Keratinocyte (primary cell): ENCODE data around the gene OR7C1. TPM values are rescaled to one million over a fixed set of nuclear protein-coding genes. Genes with fewer than 3 reads are reported as not detected.

Experiments used
- DNase-seq: peaks from one replicate; pipeline ENCODE4 v3.0.0-alpha.2; 2011; ENCODE audit warnings: low read depth, missing footprints, low spot score
- FAIRE-seq: peaks from 2 replicates; lab custom pipeline; 2011; peaks lifted over from hg19 to GRCh38; lab: Jason Lieb, UNC
- H2AFZ ChIP-seq: 2 replicates; pipeline ENCODE4 v1.6.0; 2012; ENCODE audit warnings: low read length, control low read depth, inconsistent platforms; ENCODE audit not compliant: control insufficient read depth
- H3K27ac ChIP-seq: 2 replicates; pipeline ENCODE4 v1.5.1; 2011; ENCODE audit warnings: low read length; ENCODE audit not compliant: control insufficient read depth, insufficient read depth
- H3K27me3 ChIP-seq: 3 replicates; pipeline ENCODE4 v1.6.0; 2011; ENCODE audit warnings: low read length; ENCODE audit not compliant: control insufficient read depth, insufficient read depth; ENCODE audit errors: extremely low read depth
- H3K36me3 ChIP-seq, 2 experiments: 2 replicates in 1 of 2; 3 replicates in 1 of 2; pipeline ENCODE4 v1.5.1; 2011; ENCODE audit warnings: low read length in 2 of 2, mild to moderate bottlenecking in 1 of 2; ENCODE audit not compliant: control insufficient read depth in 2 of 2, insufficient read depth in 2 of 2; ENCODE audit errors: extremely low read depth in 1 of 2
- H3K4me1 ChIP-seq: 3 replicates; pipeline ENCODE4 v1.5.1; 2011; ENCODE audit warnings: low read length; ENCODE audit not compliant: control insufficient read depth, insufficient read depth; ENCODE audit errors: extremely low read depth
- H3K4me2 ChIP-seq: 3 replicates; pipeline ENCODE4 v1.6.0; 2011; ENCODE audit warnings: low read depth, low read length; ENCODE audit not compliant: control insufficient read depth, insufficient read depth; ENCODE audit errors: extremely low read depth
- H3K4me3 ChIP-seq, 3 experiments: fragments of 200-600 bp in 1 of 3; sonication (generic) in 1 of 3; 2 replicates in 2 of 3; 3 replicates in 1 of 3; pipeline ENCODE4 v1.5.1; 2011 to 2016; ENCODE audit warnings: low read length in 3 of 3, mild to moderate bottlenecking in 3 of 3, control low read depth in 2 of 3, inconsistent platforms in 1 of 3, low read depth in 1 of 3, mixed read lengths in 1 of 3, mixed run types in 1 of 3, moderate library complexity in 1 of 3; ENCODE audit not compliant: control insufficient read depth in 2 of 3, insufficient read depth in 2 of 3; ENCODE audit errors: extremely low read depth in 1 of 3
- H3K79me2 ChIP-seq: 2 replicates; pipeline ENCODE4 v1.6.0; 2012; ENCODE audit warnings: low read length; ENCODE audit not compliant: control insufficient read depth, insufficient read depth
- H3K9ac ChIP-seq: 3 replicates; pipeline ENCODE4 v1.6.0; 2011; ENCODE audit warnings: low read length; ENCODE audit not compliant: control insufficient read depth, insufficient read depth; ENCODE audit errors: extremely low read depth
- H3K9me1 ChIP-seq: 3 replicates; pipeline ENCODE4 v1.6.0; 2011; ENCODE audit warnings: low read length; ENCODE audit not compliant: control insufficient read depth, insufficient read depth; ENCODE audit errors: extremely low read depth
- H3K9me3 ChIP-seq: 2 replicates; pipeline ENCODE4 v1.5.1; 2012; ENCODE audit warnings: low read depth, low read length; ENCODE audit not compliant: control insufficient read depth
- H4K20me1 ChIP-seq: 3 replicates; pipeline ENCODE4 v1.6.0; 2011; ENCODE audit warnings: low read length; ENCODE audit not compliant: control insufficient read depth, insufficient read depth; ENCODE audit errors: extremely low read depth
- EZH2 ChIP-seq: IDR thresholded peaks from one replicate; pipeline ENCODE4 v1.6.1; 2012; ENCODE audit warnings: inconsistent platforms, mild to moderate bottlenecking, low read length, moderate library complexity
- dilution Hi-C: fragments of 300-500 bp; cut with MboI; formaldehyde crosslinking; loops from one replicate; pipeline ENCODE4 v1.7.0; 2020; ENCODE audit warnings: low sequenced_read_pairs; ENCODE audit not compliant: extremely low pct_ligation_motif_present
- polyA plus RNA-seq, 5 experiments: library from polyadenylated mRNA; depleted of rRNA in 3 of 5; stranded (reverse) in 3 of 5; stranded (forward) in 1 of 5; unstranded in 1 of 5; fragments of >200 nt; gene quantifications; 1 replicate in 1 of 5; 2 replicates in 3 of 5; 3 replicates in 1 of 5; pipeline versions ENCODE4 v1.2.1 to v1.2.3, GENCODE V29; 2011 to 2012; ENCODE audit warnings: missing spikeins in 2 of 5, low read depth in 1 of 5, low replicate concordance in 1 of 5
- TF ChIP-seq, protein P1 (sequence below), 3 experiments: IDR thresholded peaks in 1 of 3; conservative IDR thresholded peaks in 1 of 3; optimal IDR thresholded peaks in 1 of 3; 2 replicates in 2 of 3; 3 replicates in 1 of 3; pipeline versions ENCODE3 to v1.5.1; 2011; ENCODE audit warnings: low read length in 3 of 3, mild to moderate bottlenecking in 3 of 3, moderate library complexity in 2 of 3, control low read depth in 1 of 3, inconsistent platforms in 1 of 3; ENCODE audit not compliant: insufficient read depth in 2 of 3; ENCODE audit errors: extremely low read depth in 1 of 3

The OR7C1 gene
- polyA plus RNA-seq, 1 donor (not counting 4 experiments of a cell fraction or from before 2014, with no cell fraction given): 0.09 TPM

DNA sequence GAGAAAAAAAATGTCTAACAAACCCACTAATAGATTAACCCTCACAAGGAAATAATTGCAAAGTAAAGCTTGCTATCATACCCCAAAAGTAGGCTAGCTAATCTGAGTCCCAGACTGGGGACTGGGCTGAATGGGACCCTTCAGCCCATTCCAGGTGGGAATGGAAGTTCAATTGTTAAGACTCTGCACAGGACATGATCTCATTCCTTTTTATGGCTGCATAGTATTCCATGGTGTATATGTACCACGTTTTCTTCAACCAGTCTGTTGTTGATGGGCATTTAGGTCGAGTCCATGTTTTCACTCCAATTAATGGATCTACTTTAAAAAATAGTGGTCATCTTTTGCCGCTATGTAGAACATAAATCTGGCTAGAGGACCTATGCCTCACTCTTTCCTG, 17.9 kb downstream of the OR7C1 start:
- no peaks in the 10 kb centered on the region for H3K9me3 ChIP-seq
- TF ChIP-seq EZH2: no peak
- TF ChIP-seq, protein P1, sequence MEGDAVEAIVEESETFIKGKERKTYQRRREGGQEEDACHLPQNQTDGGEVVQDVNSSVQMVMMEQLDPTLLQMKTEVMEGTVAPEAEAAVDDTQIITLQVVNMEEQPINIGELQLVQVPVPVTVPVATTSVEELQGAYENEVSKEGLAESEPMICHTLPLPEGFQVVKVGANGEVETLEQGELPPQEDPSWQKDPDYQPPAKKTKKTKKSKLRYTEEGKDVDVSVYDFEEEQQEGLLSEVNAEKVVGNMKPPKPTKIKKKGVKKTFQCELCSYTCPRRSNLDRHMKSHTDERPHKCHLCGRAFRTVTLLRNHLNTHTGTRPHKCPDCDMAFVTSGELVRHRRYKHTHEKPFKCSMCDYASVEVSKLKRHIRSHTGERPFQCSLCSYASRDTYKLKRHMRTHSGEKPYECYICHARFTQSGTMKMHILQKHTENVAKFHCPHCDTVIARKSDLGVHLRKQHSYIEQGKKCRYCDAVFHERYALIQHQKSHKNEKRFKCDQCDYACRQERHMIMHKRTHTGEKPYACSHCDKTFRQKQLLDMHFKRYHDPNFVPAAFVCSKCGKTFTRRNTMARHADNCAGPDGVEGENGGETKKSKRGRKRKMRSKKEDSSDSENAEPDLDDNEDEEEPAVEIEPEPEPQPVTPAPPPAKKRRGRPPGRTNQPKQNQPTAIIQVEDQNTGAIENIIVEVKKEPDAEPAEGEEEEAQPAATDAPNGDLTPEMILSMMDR (optimal IDR thresholded peaks at IDR 0.05 in 1 of 3, IDR thresholded peaks at IDR 0.05 in 1 of 3, conservative IDR thresholded peaks at IDR 0.05 in 1 of 3; ENCODE audit: extremely low read depth in 1 of 3, insufficient read depth in 2 of 3, low read length in 3 of 3): no peak
- dilution Hi-C loops: no loop called here
- H3K36me3 ChIP-seq: no peaks in the 10 kb centered on the region
- H3K4me2 ChIP-seq: no peak overlapping the region
- no peak overlapping the region for H3K4me3 ChIP-seq
- H3K9ac ChIP-seq: no peak overlapping the region
- H2AFZ ChIP-seq: no peak overlapping the region
- FAIRE-seq: no peak
- H3K4me1 ChIP-seq: no peaks in the 10 kb centered on the region
- no peaks in the 10 kb centered on the region for H3K27me3 ChIP-seq
- no peaks in the 10 kb centered on the region for H3K79me2 ChIP-seq
- no peak for DNase-seq
- H4K20me1 ChIP-seq: no peaks in the 10 kb centered on the region
- no peaks in the 10 kb centered on the region for H3K9me1 ChIP-seq
- H3K27ac ChIP-seq: no peak overlapping the region

DNA sequence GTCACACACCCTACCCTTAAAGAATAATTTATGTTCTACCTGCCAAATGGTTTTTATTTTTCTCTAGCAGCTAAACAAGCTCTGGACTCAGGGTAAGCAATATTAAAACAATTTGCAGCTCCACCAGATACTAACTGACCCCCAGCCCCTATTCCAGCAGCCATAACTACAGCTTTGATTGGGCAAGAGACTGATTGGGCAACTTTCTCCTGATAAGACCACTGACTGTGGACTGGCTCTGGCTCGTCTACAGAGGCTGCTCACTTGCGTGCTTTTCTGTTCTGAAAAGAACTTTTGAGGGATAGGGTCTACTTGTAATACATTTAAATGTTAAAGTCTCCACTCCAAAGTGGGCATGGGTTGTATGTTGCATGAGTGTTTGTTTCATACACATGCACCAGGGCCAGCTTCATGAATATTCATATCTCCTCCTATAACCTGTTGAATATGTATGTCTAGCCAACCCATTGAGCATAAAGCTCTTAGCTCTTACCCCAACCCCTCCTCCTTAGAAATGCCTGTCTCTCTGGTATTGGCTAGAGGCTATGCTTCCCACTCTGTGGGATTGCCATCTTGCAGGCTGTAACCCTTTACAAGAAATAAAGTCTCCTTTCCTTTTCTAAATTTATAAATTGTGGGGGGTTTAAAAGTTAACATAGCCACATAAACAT, 19.9 kb downstream of the OR7C1 start:
- no peak overlapping the region for H2AFZ ChIP-seq
- H3K9me3 ChIP-seq: no peaks in the 10 kb centered on the region
- H3K79me2 ChIP-seq: no peaks in the 10 kb centered on the region
- no peaks in the 10 kb centered on the region for H3K9me1 ChIP-seq
- TF ChIP-seq EZH2: no peak
- TF ChIP-seq, protein P1 (optimal IDR thresholded peaks at IDR 0.05 in 1 of 3, IDR thresholded peaks at IDR 0.05 in 1 of 3, conservative IDR thresholded peaks at IDR 0.05 in 1 of 3; ENCODE audit: extremely low read depth in 1 of 3, insufficient read depth in 2 of 3, low read length in 3 of 3): no peak
- H3K4me3 ChIP-seq: no peak overlapping the region
- dilution Hi-C loops: no loop called here
- H4K20me1 ChIP-seq: no peaks in the 10 kb centered on the region
- no peaks in the 10 kb centered on the region for H3K36me3 ChIP-seq
- DNase-seq (no peak), FAIRE-seq (no peak)
- no peak overlapping the region for H3K9ac ChIP-seq
- no peak overlapping the region for H3K27ac ChIP-seq
- no peaks in the 10 kb centered on the region for H3K27me3 ChIP-seq
- H3K4me1 ChIP-seq: no peaks in the 10 kb centered on the region
- no peak overlapping the region for H3K4me2 ChIP-seq
